Stimulated activated CD4-positive, alpha-beta T cell treated with anti-CD3 and anti-CD28 coated beads, Interleukin-12 subunit alpha, Interleukin-12 subunit beta, amount 100 ng/mL, for 24 hours (primary cell): ENCODE results near the gene TAF8.

Source experiments
- DNase-seq, 2 experiments: peaks; one replicate each; pipeline ENCODE4 v3.0.0-alpha.2; 2020; ENCODE audit warnings: low read depth in 2 of 2

Gene TAF8

GRCh38 chr6:42059743-42060142, 9.4 kb downstream of the TAF8 start:
- no peak for DNase-seq

GRCh38 chr6:42066156-42066675, 15.9 kb downstream of the TAF8 start:
- DNase-seq: no peak

GRCh38 chr6:42068173-42068572, 17.8 kb downstream of the TAF8 start:
- no peak for DNase-seq

GRCh38 chr6:42068872-42069522, 18.7 kb downstream of the TAF8 start:
- no peak for DNase-seq

- DNase-seq: no peak
These were observed 21.7 kb downstream of the TAF8 start for GRCh38 chr6:42071881-42072583.

- no peak for DNase-seq
These were observed 23.0 kb downstream of the TAF8 start for GRCh38 chr6:42073287-42073686.

- peak in 1 of 2 experiments; percentile 61 for DNase-seq
These were observed 25.0 kb downstream of the TAF8 start for GRCh38 chr6:42075159-42075838.

GRCh38 chr6:42078386-42078785, 28.1 kb downstream of the TAF8 start:
- DNase-seq: no peak

GRCh38 chr6:42079941-42080464, 29.7 kb downstream of the TAF8 start:
- DNase-seq: no peak

- no peak for DNase-seq
These were observed 33.2 kb downstream of the TAF8 start for GRCh38 chr6:42083530-42083929.

GRCh38 chr6:42084889-42085288, 34.6 kb downstream of the TAF8 start:
- DNase-seq: no peak

- no peak for DNase-seq
These were observed 36.0 kb downstream of the TAF8 start for GRCh38 chr6:42086046-42087035.

- no peak for DNase-seq
These were observed 37.8 kb downstream of the TAF8 start for GRCh38 chr6:42088101-42088591.

- no peak for DNase-seq
These were observed 40.7 kb downstream of the TAF8 start for GRCh38 chr6:42090819-42091717.

- no peak for DNase-seq
These were observed 41.3 kb downstream of the TAF8 start for GRCh38 chr6:42091718-42092023.

GRCh38 chr6:42093582-42094329, 43.4 kb downstream of the TAF8 start:
- no peak for DNase-seq

GRCh38 chr6:42095094-42095493, 44.8 kb downstream of the TAF8 start:
- no peak for DNase-seq

GRCh38 chr6:42095776-42096541, 45.6 kb downstream of the TAF8 start:
- DNase-seq: no peak
